ENCODE results near the gene ZFP90.

GRCh38 chr16:68548947-68549346 is 9.9 kb downstream of the ZFP90 start:
- TF ChIP-seq POLR2A (conservative IDR thresholded peaks at IDR 0.05) (no peak), HMGN3 (IDR thresholded peaks at IDR 0.05; ENCODE audit: borderline replicate concordance, extremely low read depth, insufficient read length, low read depth, low read length) (no peak), POLR2AphosphoS5 (IDR thresholded peaks at IDR 0.05; ENCODE audit: control insufficient read depth, insufficient read depth, low read depth, low read length) (no peak)

All from K562 (cell line).